ENCODE measurements around the gene SLC27A2.

DNA sequence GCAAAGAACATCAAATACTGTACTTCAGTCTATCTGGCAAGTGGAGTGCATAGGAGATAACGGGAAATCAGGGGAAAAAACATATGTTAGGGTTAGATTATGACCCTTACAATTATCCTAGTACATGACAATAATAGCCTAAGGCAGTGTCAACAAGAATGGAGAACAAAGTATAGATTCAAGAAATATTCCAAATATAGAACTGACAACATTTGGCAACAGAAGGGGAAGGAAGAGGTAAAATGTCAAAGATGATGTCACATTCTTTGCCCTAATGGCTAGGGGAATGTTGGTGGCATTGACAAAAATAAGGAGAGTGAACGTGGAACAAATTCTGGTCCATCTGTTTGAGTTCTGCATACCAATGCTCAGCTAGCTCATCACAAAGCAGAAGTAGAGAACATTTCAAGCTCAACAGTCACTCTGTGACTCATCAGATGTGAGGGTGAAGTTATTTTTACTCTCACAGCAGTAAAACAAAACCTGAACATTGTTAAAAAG lies 47.4 kb upstream of the SLC27A2 start:
- TF ChIP-seq, protein P1, sequence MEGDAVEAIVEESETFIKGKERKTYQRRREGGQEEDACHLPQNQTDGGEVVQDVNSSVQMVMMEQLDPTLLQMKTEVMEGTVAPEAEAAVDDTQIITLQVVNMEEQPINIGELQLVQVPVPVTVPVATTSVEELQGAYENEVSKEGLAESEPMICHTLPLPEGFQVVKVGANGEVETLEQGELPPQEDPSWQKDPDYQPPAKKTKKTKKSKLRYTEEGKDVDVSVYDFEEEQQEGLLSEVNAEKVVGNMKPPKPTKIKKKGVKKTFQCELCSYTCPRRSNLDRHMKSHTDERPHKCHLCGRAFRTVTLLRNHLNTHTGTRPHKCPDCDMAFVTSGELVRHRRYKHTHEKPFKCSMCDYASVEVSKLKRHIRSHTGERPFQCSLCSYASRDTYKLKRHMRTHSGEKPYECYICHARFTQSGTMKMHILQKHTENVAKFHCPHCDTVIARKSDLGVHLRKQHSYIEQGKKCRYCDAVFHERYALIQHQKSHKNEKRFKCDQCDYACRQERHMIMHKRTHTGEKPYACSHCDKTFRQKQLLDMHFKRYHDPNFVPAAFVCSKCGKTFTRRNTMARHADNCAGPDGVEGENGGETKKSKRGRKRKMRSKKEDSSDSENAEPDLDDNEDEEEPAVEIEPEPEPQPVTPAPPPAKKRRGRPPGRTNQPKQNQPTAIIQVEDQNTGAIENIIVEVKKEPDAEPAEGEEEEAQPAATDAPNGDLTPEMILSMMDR (IDR thresholded peaks at IDR 0.05), result no peak
- TF ChIP-seq POLR2A (IDR thresholded peaks at IDR 0.05) (no peak), EP300 (IDR thresholded peaks at IDR 0.05) (no peak)
